ENCODE measurements around the gene FNDC5. TPM values are rescaled to one million over a fixed set of nuclear protein-coding genes. Genes with fewer than 3 reads are reported as not detected.

The FNDC5 gene
- total RNA-seq, 1 donor from 2014 or later: 18.7 TPM

- intact Hi-C loops (cut with DNase I): no loop called here
- peak; percentile 60 for DNase-seq (ENCODE audit: low spot score)
Measured at GRCh38 chr1:32898958-32899357, 28.2 kb upstream of the FNDC5 start.

GRCh38 chr1:32898056-32898455 lies 27.3 kb upstream of the FNDC5 start:
- peak; percentile 39 for DNase-seq (ENCODE audit: low spot score)
- intact Hi-C loops (cut with DNase I): no loop called here

- peak; percentile 57 for DNase-seq (ENCODE audit: low spot score)
- intact Hi-C loops (cut with DNase I): no loop called here
Measured at GRCh38 chr1:32897082-32898049, 26.7 kb upstream of the FNDC5 start.

GRCh38 chr1:32896451-32896850 lies 25.7 kb upstream of the FNDC5 start:
- intact Hi-C loops (cut with DNase I): no loop called here
- peak; percentile 31 for DNase-seq (ENCODE audit: low spot score)

GRCh38 chr1:32895325-32896215 lies 24.9 kb upstream of the FNDC5 start:
- DNase-seq (ENCODE audit: low spot score): peak; percentile 65
- intact Hi-C loops (cut with DNase I): no loop called here

- peak; percentile 39 for DNase-seq (ENCODE audit: low spot score)
- intact Hi-C loops (cut with DNase I): no loop called here
Measured at GRCh38 chr1:32894681-32895080, 24.0 kb upstream of the FNDC5 start.

- DNase-seq (ENCODE audit: low spot score): peak; percentile 35
- intact Hi-C loops (cut with DNase I): no loop called here
Measured at GRCh38 chr1:32894019-32894600, 23.4 kb upstream of the FNDC5 start.

- DNase-seq (ENCODE audit: low spot score): peak; percentile 74
- intact Hi-C loops (cut with DNase I): no loop called here
Measured at GRCh38 chr1:32893198-32894018, 22.7 kb upstream of the FNDC5 start.

GRCh38 chr1:32892368-32893197 lies 21.9 kb upstream of the FNDC5 start:
- peak; percentile 74 for DNase-seq (ENCODE audit: low spot score)
- intact Hi-C loops (cut with DNase I): no loop called here

- intact Hi-C loops (cut with DNase I): no loop called here
- DNase-seq (ENCODE audit: low spot score): no peak
Measured at GRCh38 chr1:32891630-32892029, 20.9 kb upstream of the FNDC5 start.

GRCh38 chr1:32891241-32891570 lies 20.5 kb upstream of the FNDC5 start:
- intact Hi-C loops (cut with DNase I): no loop called here
- peak; percentile 54 for DNase-seq (ENCODE audit: low spot score)

GRCh38 chr1:32890516-32891240 lies 20.0 kb upstream of the FNDC5 start:
- intact Hi-C loops (cut with DNase I): no loop called here
- peak; percentile 51 for DNase-seq (ENCODE audit: low spot score)

GRCh38 chr1:32889731-32890278 lies 19.1 kb upstream of the FNDC5 start:
- intact Hi-C loops (cut with DNase I): loop anchor here (2.0 kb wide), 1 partner anchor 37 kb away; no protein-coding TSS in a partner anchor
- peak; percentile 4 for DNase-seq (ENCODE audit: low spot score)

- intact Hi-C loops (cut with DNase I): loop anchor here (2.0 kb wide), 1 partner anchor 38 kb away; no protein-coding TSS in a partner anchor
- no peak for DNase-seq (ENCODE audit: low spot score)
Measured at GRCh38 chr1:32888677-32889420, 18.1 kb upstream of the FNDC5 start.

- intact Hi-C loops (cut with DNase I): loop anchor here (2.0 kb wide), 1 partner anchor 39 kb away; no protein-coding TSS in a partner anchor
- peak; percentile 24 for DNase-seq (ENCODE audit: low spot score)
Measured at GRCh38 chr1:32888134-32888533, 17.4 kb upstream of the FNDC5 start.

GRCh38 chr1:32887623-32888022 lies 16.9 kb upstream of the FNDC5 start:
- no peak for DNase-seq (ENCODE audit: low spot score)
- intact Hi-C loops (cut with DNase I): loop anchor here (2.0 kb wide), 1 partner anchor 39 kb away; no protein-coding TSS in a partner anchor

All from cardiac septum (tissue), 1 donor.